B cell (primary cell): ENCODE data around the gene ATP8B1. TPM values are rescaled to one million over a fixed set of nuclear protein-coding genes. Genes with fewer than 3 reads are reported as not detected.
A peak's percentile ranks its signal among the peaks of the same experiment; 100 is the strongest.

Experiments
- ATAC-seq: fragments of 200-7000 bp; cut with Tn5 transposase; one replicate; pipeline ENCODE4 v1.10.0; 2021; ENCODE audit warnings: low read depth, mild to moderate bottlenecking, moderate number of reproducible peaks, moderate library complexity
- CTCF ChIA-PET: fragments of 350-600 bp; sonication (Branson Sonifier 250); formaldehyde crosslinking; loops from one replicate; lab custom pipeline; 2021; ENCODE audit warnings: antibody characterized with exemption, inconsistent platforms; lab: Charles Lee
- POLR2A ChIA-PET: fragments of 350-600 bp; sonication (Branson Sonifier 250); formaldehyde crosslinking; loops from one replicate; lab custom pipeline; 2021; ENCODE audit warnings: antibody characterized with exemption; lab: Charles Lee
- DNase-seq: peaks from one replicate; pipeline ENCODE4 v3.0.0; 2013
- H2AFZ ChIP-seq: 2 replicates; pipeline ENCODE4 v1.6.1; 2012; ENCODE audit warnings: mild to moderate bottlenecking, low read depth, low read length; ENCODE audit not compliant: insufficient read depth, poor library complexity, severe bottlenecking
- H3K27ac ChIP-seq, 2 donors: 1 replicate in 1 of 2; 2 replicates in 1 of 2; pipeline ENCODE4 v1.5.1; 2012 to 2013; ENCODE audit warnings: low read length in 2 of 2, mild to moderate bottlenecking in 2 of 2, moderate library complexity in 1 of 2
- H3K27me3 ChIP-seq, 4 experiments: fragments of 200-600 bp in 1 of 4; sonication (generic) in 1 of 4; replicated peaks in 1 of 4; 1 replicate in 2 of 4; 2 replicates in 2 of 4; pipeline versions ENCODE4 v1.6.1 to v1.7.0; 2013 to 2016; ENCODE audit warnings: low read length in 3 of 4, mild to moderate bottlenecking in 2 of 4, mixed read lengths in 1 of 4, moderate library complexity in 1 of 4; ENCODE audit not compliant: insufficient read depth in 4 of 4, control insufficient read depth in 3 of 4; ENCODE audit errors: control extremely low read depth in 1 of 4
- H3K36me3 ChIP-seq, 2 experiments: replicated peaks in 1 of 2; 1 replicate in 1 of 2; 2 replicates in 1 of 2; pipeline versions ENCODE4 v1.6.1 to v1.7.1; 2013; ENCODE audit warnings: low read length in 1 of 2; ENCODE audit not compliant: insufficient read depth in 2 of 2, control insufficient read depth in 1 of 2; ENCODE audit errors: control extremely low read depth in 1 of 2, extremely low read depth in 1 of 2
- H3K4me1 ChIP-seq, 2 donors: fragments of 200-600 bp in 1 of 2; sonication (generic) in 1 of 2; 1 replicate in 1 of 2; 2 replicates in 1 of 2; pipeline versions ENCODE4 v1.5.1 to v1.6.1; 2013 to 2017; ENCODE audit warnings: low read length in 2 of 2; ENCODE audit not compliant: control insufficient read depth in 2 of 2, insufficient read depth in 2 of 2
- H3K4me2 ChIP-seq: replicated peaks from 2 replicates; pipeline ENCODE3; 2012; ENCODE audit warnings: mild to moderate bottlenecking, low read depth, low read length; ENCODE audit not compliant: poor library complexity, severe bottlenecking
- H3K4me3 ChIP-seq, 5 experiments: fragments of 200-600 bp in 1 of 5; sonication (generic) in 1 of 5; 1 replicate in 3 of 5; 2 replicates in 2 of 5; pipeline versions ENCODE4 v1.5.1 to v1.7.0; 2011 to 2016; ENCODE audit warnings: low read length in 4 of 5, mild to moderate bottlenecking in 4 of 5, low read depth in 2 of 5, control low read depth in 1 of 5, moderate library complexity in 1 of 5; ENCODE audit not compliant: insufficient read depth in 1 of 5; ENCODE audit errors: control extremely low read depth in 1 of 5, extremely low read depth in 1 of 5
- H3K79me2 ChIP-seq: fragments of 200-600 bp; sonication (generic); one replicate; pipeline ENCODE4 v1.6.0; 2016; ENCODE audit warnings: low read length; ENCODE audit not compliant: control insufficient read depth, insufficient read depth
- H3K9ac ChIP-seq: fragments of 200-600 bp; sonication (generic); 2 replicates; pipeline ENCODE4 v1.6.1; 2017; ENCODE audit warnings: mild to moderate bottlenecking, low read length, moderate library complexity
- H3K9me3 ChIP-seq, 3 donors: one replicate each; pipeline versions ENCODE4 v1.6.1 to v1.7.1; 2013; ENCODE audit warnings: low read length in 2 of 3; ENCODE audit not compliant: control insufficient read depth in 2 of 3, insufficient read depth in 1 of 3; ENCODE audit errors: control extremely low read depth in 1 of 3
- H4K20me1 ChIP-seq: 2 replicates; pipeline ENCODE4 v1.6.0; 2012; ENCODE audit warnings: mild to moderate bottlenecking, low read length; ENCODE audit not compliant: insufficient read depth, control insufficient read depth, poor library complexity, severe bottlenecking
- H3K27ac Mint-ChIP-seq: one replicate; pipeline ENCODE4 v1.8.0; 2021; ENCODE audit warnings: mixed read lengths
- H3K27me3 Mint-ChIP-seq: one replicate; pipeline ENCODE4 v1.8.0; 2021; ENCODE audit warnings: mixed read lengths
- H3K4me1 Mint-ChIP-seq: one replicate; pipeline ENCODE4 v1.8.0; 2021; ENCODE audit warnings: mixed read lengths
- H3K4me3 Mint-ChIP-seq: one replicate; pipeline ENCODE4 v1.8.0; 2021; ENCODE audit warnings: mixed read lengths
- H3K9me3 Mint-ChIP-seq: one replicate; pipeline ENCODE4 v1.8.0; 2022; ENCODE audit warnings: mixed read lengths; ENCODE audit not compliant: insufficient read depth
- EZH2 ChIP-seq: IDR thresholded peaks from 2 replicates; pipeline ENCODE4 v1.6.1; 2012; ENCODE audit warnings: borderline replicate concordance, low read depth, mild to moderate bottlenecking, moderate library complexity, low read length; ENCODE audit not compliant: insufficient read depth, poor library complexity, severe bottlenecking
- WGBS: methylation state at CpG from one replicate; pipeline ENCODE4 v1.1.5; 2013; ENCODE audit warnings: missing lambda C conversion rate; ENCODE audit not compliant: insufficient coverage; 5-methylcytosine and 5-hydroxymethylcytosine counted together
- intact Hi-C: fragments of 100-400 bp; cut with micrococcal nuclease; formaldehyde crosslinking; loops from one replicate; pipeline ENCODE4 v1.10.0; 2022
- polyA plus RNA-seq: library from polyadenylated mRNA; depleted of rRNA; stranded (reverse); fragments of >200 nt; gene quantifications from 2 replicates; pipeline ENCODE4 v1.2.3, GENCODE V29; 2012
- total RNA-seq, 2 donors: library from RNA; stranded (reverse); fragments of 120-200 nt in 1 of 2; gene quantifications; 1 replicate in 1 of 2; 2 replicates in 1 of 2; pipeline versions ENCODE4 v1.2.3 to v1.2.4, GENCODE V29; 2013 to 2022
- TF ChIP-seq, protein P1 (sequence below): fragments of 200-600 bp; IDR thresholded peaks from one replicate; pipeline ENCODE4 v1.8.0; 2022; ENCODE audit warnings: antibody characterized with exemption, mild to moderate bottlenecking

Gene ATP8B1
- total and polyA plus RNA-seq, 2 donors (not counting 1 experiment from before 2014, with no cell fraction given), result 0.27 TPM; not detected in 1

DNA sequence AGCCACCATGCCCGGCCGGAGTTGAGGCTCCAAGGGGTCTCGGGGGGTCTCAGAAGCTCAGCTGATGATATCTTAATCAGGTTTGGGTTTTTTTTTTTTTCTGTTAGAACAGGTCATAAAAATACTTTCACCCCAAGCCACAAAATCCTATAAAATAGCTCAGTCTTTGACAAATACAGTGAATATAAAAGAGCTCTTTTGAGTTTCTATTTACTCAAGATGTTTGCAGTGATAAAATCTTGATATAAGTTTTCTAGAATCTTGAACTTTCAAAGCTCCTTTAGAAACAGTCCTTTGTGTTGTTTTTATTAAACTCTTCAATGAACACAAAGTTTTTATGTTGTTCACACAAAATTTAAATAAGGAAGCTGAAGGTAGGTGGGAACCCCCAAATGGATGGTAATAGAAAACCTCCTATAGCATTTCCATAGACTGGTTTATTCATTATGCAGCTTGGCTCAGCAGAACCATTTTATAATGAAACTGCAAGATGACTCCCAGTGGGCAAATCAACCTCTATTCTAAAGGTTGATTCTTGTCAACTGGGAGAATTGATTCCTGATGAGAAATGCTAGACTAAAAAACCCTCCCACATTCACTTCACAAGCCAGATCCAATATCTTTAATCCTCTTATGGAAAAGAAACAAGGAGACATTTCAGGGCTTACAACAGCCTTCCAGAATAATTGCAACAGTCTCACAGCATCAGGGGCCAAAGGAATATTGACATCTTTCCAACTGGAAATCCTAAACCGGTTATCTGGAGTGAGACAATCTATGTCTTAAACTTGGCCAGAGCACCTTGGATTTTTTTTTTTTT is 167.9 kb downstream of the ATP8B1 start:
- Histone ChIP-seq H3K36me3 (peaks cover 3 to 7% of the 10 kb centered on the region in 2 experiments), H3K9me3 (no peaks in the 10 kb centered on the region), H3K79me2 (peaks cover 58% of the 10 kb centered on the region), H3K4me1 (peaks cover 11 to 15% of the 10 kb centered on the region in 2 donors), H3K9ac (no peak overlapping the region), H3K27me3 (no peaks in the 10 kb centered on the region), H4K20me1 (peaks cover 28% of the 10 kb centered on the region), H3K4me3 (no peak overlapping the region), H3K27ac (peak overlapping the region in 1 of 2 donors; percentile 57), H3K4me2 (peak overlapping the region; percentile 8), H2AFZ (no peak overlapping the region)
- peak overlapping the region; percentile 32 for H3K27ac Mint-ChIP-seq
- no peak for TF ChIP-seq EZH2
- TF ChIP-seq, protein P1, sequence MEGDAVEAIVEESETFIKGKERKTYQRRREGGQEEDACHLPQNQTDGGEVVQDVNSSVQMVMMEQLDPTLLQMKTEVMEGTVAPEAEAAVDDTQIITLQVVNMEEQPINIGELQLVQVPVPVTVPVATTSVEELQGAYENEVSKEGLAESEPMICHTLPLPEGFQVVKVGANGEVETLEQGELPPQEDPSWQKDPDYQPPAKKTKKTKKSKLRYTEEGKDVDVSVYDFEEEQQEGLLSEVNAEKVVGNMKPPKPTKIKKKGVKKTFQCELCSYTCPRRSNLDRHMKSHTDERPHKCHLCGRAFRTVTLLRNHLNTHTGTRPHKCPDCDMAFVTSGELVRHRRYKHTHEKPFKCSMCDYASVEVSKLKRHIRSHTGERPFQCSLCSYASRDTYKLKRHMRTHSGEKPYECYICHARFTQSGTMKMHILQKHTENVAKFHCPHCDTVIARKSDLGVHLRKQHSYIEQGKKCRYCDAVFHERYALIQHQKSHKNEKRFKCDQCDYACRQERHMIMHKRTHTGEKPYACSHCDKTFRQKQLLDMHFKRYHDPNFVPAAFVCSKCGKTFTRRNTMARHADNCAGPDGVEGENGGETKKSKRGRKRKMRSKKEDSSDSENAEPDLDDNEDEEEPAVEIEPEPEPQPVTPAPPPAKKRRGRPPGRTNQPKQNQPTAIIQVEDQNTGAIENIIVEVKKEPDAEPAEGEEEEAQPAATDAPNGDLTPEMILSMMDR, result no peak
- intact Hi-C loops, result loop anchor here (10.0 kb wide), 2 partner anchors 110 to 490 kb away; no protein-coding TSS in a partner anchor
- H3K27me3 Mint-ChIP-seq, result no peaks in the 10 kb centered on the region
- DNase-seq, result no peak
- peaks cover 35% of the 10 kb centered on the region for H3K4me1 Mint-ChIP-seq
- H3K9me3 Mint-ChIP-seq, result no peaks in the 10 kb centered on the region
- no CpG with 5 or more reads among the region's 4 CpGs for WGBS
- ChIA-PET CTCF (interaction anchor here (0.5 to 1.2 kb wide), 4 partner anchors 21 to 487 kb away, joined by 3 read pairs; no protein-coding TSS in a partner anchor), POLR2A (interaction anchor here (0.8 to 1.5 kb wide), 2 partner anchors 13 to 112 kb away, joined by 4 to 11 read pairs; partner anchors contain the start of gene NARS1)
- no peak overlapping the region for H3K4me3 Mint-ChIP-seq
- ATAC-seq, result no peak
